Endothelial cell of hepatic sinusoid (primary cell): ENCODE results near the gene TMEM39B.

ENCODE experiments used
- in situ Hi-C: cut with HindIII; loops from 2 replicates; pipeline ENCODE4 v1.10.0; 2017; ENCODE audit warnings: low sequenced_read_pairs

TMEM39B gene

DNA sequence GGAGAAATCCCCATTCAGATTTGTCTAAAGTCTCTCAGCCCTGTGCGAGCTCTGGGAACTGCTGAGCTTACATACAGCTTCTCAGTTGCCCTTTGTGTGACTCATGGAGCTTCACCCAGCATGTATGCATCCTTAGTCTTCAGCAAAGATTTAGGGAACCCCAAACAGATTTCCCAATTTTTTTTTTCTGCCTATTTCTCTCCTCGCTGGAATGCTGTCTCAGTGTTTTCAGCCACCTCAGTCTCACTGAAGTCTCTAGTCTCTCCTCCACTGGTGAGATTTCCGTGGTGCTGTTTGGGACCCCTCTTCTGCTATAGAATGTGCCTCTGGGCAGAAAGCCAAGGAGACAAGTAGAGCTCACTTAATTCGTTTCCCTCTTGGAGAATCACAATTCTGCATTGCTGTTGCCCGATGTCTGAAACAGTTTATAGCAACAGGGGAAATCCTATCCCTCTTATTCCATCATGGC, 78.6 kb downstream of the TMEM39B start:
- in situ Hi-C loops, result no loop called here
